HepG2 (cell line): ENCODE measurements around the gene HSD11B2. TPM values are rescaled to one million over a fixed set of nuclear protein-coding genes. Genes with fewer than 3 reads are reported as not detected.

ENCODE experiments used
- CC2D1A ChIP-seq: sonication (generic); formaldehyde crosslinking; IDR thresholded peaks from 2 replicates; pipeline ENCODE4 v1.8.1; 2023; ENCODE audit warnings: mild to moderate bottlenecking, missing genetic modification reagents
- CREB1 ChIP-seq, 2 experiments: fragments of 450-650 bp in 1 of 2; IDR thresholded peaks; 2 replicates each; pipeline ENCODE4 v1.6.1; 2016 to 2017; ENCODE audit warnings: control low read depth in 1 of 2, mild to moderate bottlenecking in 1 of 2, missing compliant biosample characterization in 1 of 2, missing genetic modification characterization in 1 of 2
- DPF2 ChIP-seq: sonication (generic); formaldehyde crosslinking; IDR thresholded peaks from 2 replicates; pipeline ENCODE4 v1.4.0; 2020; ENCODE audit warnings: mild to moderate bottlenecking, low read depth, missing genetic modification reagents, borderline replicate concordance
- NR1H2 ChIP-seq: sonication (generic); formaldehyde crosslinking; IDR thresholded peaks from 2 replicates; pipeline ENCODE4 v1.8.1; 2022; ENCODE audit warnings: low read depth, missing genetic modification reagents, borderline replicate concordance
- POGZ ChIP-seq: sonication (generic); formaldehyde crosslinking; IDR thresholded peaks from 2 replicates; pipeline ENCODE4 v1.4.0; 2020; ENCODE audit warnings: mild to moderate bottlenecking, missing genetic modification reagents
- SRY ChIP-seq: sonication (generic); formaldehyde crosslinking; IDR thresholded peaks from 2 replicates; pipeline ENCODE4 v1.8.0; 2022; ENCODE audit warnings: mild to moderate bottlenecking, missing genetic modification reagents
- TAF15 ChIP-seq: fragments of 200-400 bp; formaldehyde crosslinking; IDR thresholded peaks from one replicate; pipeline ENCODE4 v1.6.1; 2018; ENCODE audit warnings: mild to moderate bottlenecking, low read depth, low read length; ENCODE audit not compliant: poor library complexity, severe bottlenecking
- ZFP37 ChIP-seq: sonication (generic); formaldehyde crosslinking; IDR thresholded peaks from 2 replicates; pipeline ENCODE4 v1.4.0; 2020; ENCODE audit warnings: missing genetic modification reagents, borderline replicate concordance
- ZNF350 ChIP-seq: sonication (generic); formaldehyde crosslinking; IDR thresholded peaks from 2 replicates; pipeline ENCODE4 v1.4.0; 2020; ENCODE audit warnings: mild to moderate bottlenecking, low read depth, missing genetic modification reagents, borderline replicate concordance
- ZNF629 ChIP-seq: sonication (generic); formaldehyde crosslinking; conservative IDR thresholded peaks from 2 replicates; pipeline ENCODE4 v1.5.0; 2020; ENCODE audit warnings: missing genetic modification reagents
- ZSCAN9 ChIP-seq: IDR thresholded peaks from 2 replicates; pipeline ENCODE4 v1.6.1; 2016; ENCODE audit warnings: borderline replicate concordance
- polyA plus RNA-seq, 8 experiments: library from polyadenylated mRNA; depleted of rRNA in 3 of 8; stranded (reverse) in 7 of 8; unstranded in 1 of 8; fragments of >200 nt; fragmentation: Illumina TruSeq in 4 of 8; extraction: Trizol in 4 of 8; gene quantifications; 2 replicates each; pipeline versions ENCODE4 v1.2.1 to v1.2.3, GENCODE V29; 2011 to 2016; ENCODE audit warnings: low read depth in 4 of 8, missing spikeins in 1 of 8, mixed read lengths in 1 of 8; ENCODE audit not compliant: insufficient read depth in 1 of 8
- total RNA-seq, 5 experiments: library from RNA; depleted of rRNA; stranded (reverse); fragments of >200 nt; fragmentation: Illumina TruSeq; extraction: Trizol; gene quantifications; 2 replicates each; pipeline ENCODE4 v1.2.3, GENCODE V29; 2016; ENCODE audit warnings: low read depth in 1 of 5
- TF ChIP-seq, protein P1 (sequence below): IDR thresholded peaks from 2 replicates; pipeline ENCODE4 v1.6.1; 2016; ENCODE audit warnings: mild to moderate bottlenecking, missing biosample characterization, missing genetic modification reagents
- TF ChIP-seq, protein P2 (sequence below): sonication (generic); formaldehyde crosslinking; IDR thresholded peaks from 2 replicates; pipeline ENCODE4 v1.4.0; 2020; ENCODE audit warnings: mild to moderate bottlenecking, missing genetic modification reagents
- TF ChIP-seq, protein P3 (sequence below): sonication (generic); formaldehyde crosslinking; IDR thresholded peaks from 2 replicates; pipeline ENCODE4 v1.5.1; 2020; ENCODE audit warnings: mild to moderate bottlenecking, missing genetic modification reagents, moderate library complexity
- TF ChIP-seq, protein P4 (sequence below): IDR thresholded peaks from 2 replicates; pipeline ENCODE4 v1.6.1; 2012; ENCODE audit warnings: low read length, improper control_type of control experiment
- TF ChIP-seq, protein P5 (sequence below): sonication (generic); formaldehyde crosslinking; IDR thresholded peaks from 2 replicates; pipeline ENCODE4 v1.4.0; 2020; ENCODE audit warnings: missing genetic modification reagents
- TF ChIP-seq, protein P6 (sequence below): sonication (generic); formaldehyde crosslinking; IDR thresholded peaks from 2 replicates; pipeline ENCODE4 v1.4.0; 2020; ENCODE audit warnings: missing genetic modification reagents

Gene HSD11B2
- total and polyA plus RNA-seq, 2 of the 13 experiments (the other 11 are each of a cell fraction or from before 2014, with no cell fraction given): 8.9 to 13.6 TPM

DNA sequence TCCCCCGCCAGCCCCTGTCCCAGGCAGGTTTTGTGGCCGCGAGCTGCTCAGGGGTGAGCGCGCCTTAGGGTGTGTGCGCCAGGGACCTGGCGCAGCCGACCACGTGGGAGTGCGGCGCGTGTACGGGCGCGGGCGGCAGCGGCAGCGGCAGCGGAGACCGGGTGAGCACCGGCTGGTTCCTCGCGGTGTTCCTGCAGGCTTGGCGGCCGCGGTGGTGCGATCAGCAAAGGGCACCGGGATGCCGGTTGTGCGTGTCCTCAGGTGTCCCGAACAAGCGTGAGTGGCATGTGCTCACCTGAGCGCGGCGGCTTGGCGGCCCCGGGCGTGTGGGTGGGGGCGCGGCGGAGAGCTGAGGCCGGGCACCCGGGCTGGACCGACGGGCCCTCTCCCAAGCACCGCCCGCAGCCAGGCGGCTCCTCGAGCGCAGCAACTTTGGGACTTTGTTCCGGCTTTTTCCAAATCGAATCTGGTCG is 381 bp upstream of the HSD11B2 start (continued):
- TF ChIP-seq NR1H2 (CRISPR knock-in tag) (peak; percentile 68; the same call in 1 of the 2 replicates), CREB1 (IDR thresholded peaks at IDR 0.05) (no peak), CREB1 (CRISPR knock-in tag; IDR thresholded peaks at IDR 0.05) (no peak), SRY (CRISPR knock-in tag) (peak; percentile 86; the same call in 1 of the 2 replicates), CC2D1A (CRISPR knock-in tag) (no peak), POGZ (CRISPR knock-in tag) (0 out of 2 replicates have a peak, but pooled peaks have one; percentile 51), ZNF350 (CRISPR knock-in tag) (0 out of 2 replicates have a peak, but pooled peaks have one; percentile 26), TAF15 (peak; percentile 77), DPF2 (CRISPR knock-in tag) (peak; percentile 18; the same call in 1 of the 2 replicates), ZSCAN9 (no peak; the same call in 1 of the 2 replicates), ZNF629 (0 out of 2 replicates have a peak, but pooled peaks have one; percentile 8), ZFP37 (CRISPR knock-in tag) (no peak)
- TF ChIP-seq, protein P1, sequence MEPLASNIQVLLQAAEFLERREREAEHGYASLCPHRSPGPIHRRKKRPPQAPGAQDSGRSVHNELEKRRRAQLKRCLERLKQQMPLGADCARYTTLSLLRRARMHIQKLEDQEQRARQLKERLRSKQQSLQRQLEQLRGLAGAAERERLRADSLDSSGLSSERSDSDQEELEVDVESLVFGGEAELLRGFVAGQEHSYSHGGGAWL (CRISPR knock-in tag): peak; percentile 92
- TF ChIP-seq, protein P2, sequence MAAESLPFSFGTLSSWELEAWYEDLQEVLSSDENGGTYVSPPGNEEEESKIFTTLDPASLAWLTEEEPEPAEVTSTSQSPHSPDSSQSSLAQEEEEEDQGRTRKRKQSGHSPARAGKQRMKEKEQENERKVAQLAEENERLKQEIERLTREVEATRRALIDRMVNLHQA: no peak
- TF ChIP-seq, protein P3, sequence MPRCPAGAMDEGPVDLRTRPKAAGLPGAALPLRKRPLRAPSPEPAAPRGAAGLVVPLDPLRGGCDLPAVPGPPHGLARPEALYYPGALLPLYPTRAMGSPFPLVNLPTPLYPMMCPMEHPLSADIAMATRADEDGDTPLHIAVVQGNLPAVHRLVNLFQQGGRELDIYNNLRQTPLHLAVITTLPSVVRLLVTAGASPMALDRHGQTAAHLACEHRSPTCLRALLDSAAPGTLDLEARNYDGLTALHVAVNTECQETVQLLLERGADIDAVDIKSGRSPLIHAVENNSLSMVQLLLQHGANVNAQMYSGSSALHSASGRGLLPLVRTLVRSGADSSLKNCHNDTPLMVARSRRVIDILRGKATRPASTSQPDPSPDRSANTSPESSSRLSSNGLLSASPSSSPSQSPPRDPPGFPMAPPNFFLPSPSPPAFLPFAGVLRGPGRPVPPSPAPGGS (CRISPR knock-in tag): peak; percentile 87
- TF ChIP-seq, protein P4, sequence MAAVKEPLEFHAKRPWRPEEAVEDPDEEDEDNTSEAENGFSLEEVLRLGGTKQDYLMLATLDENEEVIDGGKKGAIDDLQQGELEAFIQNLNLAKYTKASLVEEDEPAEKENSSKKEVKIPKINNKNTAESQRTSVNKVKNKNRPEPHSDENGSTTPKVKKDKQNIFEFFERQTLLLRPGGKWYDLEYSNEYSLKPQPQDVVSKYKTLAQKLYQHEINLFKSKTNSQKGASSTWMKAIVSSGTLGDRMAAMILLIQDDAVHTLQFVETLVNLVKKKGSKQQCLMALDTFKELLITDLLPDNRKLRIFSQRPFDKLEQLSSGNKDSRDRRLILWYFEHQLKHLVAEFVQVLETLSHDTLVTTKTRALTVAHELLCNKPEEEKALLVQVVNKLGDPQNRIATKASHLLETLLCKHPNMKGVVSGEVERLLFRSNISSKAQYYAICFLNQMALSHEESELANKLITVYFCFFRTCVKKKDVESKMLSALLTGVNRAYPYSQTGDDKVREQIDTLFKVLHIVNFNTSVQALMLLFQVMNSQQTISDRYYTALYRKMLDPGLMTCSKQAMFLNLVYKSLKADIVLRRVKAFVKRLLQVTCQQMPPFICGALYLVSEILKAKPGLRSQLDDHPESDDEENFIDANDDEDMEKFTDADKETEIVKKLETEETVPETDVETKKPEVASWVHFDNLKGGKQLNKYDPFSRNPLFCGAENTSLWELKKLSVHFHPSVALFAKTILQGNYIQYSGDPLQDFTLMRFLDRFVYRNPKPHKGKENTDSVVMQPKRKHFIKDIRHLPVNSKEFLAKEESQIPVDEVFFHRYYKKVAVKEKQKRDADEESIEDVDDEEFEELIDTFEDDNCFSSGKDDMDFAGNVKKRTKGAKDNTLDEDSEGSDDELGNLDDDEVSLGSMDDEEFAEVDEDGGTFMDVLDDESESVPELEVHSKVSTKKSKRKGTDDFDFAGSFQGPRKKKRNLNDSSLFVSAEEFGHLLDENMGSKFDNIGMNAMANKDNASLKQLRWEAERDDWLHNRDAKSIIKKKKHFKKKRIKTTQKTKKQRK: no peak
- TF ChIP-seq, protein P5, sequence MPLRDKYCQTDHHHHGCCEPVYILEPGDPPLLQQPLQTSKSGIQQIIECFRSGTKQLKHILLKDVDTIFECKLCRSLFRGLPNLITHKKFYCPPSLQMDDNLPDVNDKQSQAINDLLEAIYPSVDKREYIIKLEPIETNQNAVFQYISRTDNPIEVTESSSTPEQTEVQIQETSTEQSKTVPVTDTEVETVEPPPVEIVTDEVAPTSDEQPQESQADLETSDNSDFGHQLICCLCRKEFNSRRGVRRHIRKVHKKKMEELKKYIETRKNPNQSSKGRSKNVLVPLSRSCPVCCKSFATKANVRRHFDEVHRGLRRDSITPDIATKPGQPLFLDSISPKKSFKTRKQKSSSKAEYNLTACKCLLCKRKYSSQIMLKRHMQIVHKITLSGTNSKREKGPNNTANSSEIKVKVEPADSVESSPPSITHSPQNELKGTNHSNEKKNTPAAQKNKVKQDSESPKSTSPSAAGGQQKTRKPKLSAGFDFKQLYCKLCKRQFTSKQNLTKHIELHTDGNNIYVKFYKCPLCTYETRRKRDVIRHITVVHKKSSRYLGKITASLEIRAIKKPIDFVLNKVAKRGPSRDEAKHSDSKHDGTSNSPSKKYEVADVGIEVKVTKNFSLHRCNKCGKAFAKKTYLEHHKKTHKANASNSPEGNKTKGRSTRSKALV (CRISPR knock-in tag): peak; percentile 87; the same call in 1 of the 2 replicates
- TF ChIP-seq, protein P6, sequence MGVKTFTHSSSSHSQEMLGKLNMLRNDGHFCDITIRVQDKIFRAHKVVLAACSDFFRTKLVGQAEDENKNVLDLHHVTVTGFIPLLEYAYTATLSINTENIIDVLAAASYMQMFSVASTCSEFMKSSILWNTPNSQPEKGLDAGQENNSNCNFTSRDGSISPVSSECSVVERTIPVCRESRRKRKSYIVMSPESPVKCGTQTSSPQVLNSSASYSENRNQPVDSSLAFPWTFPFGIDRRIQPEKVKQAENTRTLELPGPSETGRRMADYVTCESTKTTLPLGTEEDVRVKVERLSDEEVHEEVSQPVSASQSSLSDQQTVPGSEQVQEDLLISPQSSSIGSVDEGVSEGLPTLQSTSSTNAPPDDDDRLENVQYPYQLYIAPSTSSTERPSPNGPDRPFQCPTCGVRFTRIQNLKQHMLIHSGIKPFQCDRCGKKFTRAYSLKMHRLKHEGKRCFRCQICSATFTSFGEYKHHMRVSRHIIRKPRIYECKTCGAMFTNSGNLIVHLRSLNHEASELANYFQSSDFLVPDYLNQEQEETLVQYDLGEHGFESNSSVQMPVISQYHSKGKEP (CRISPR knock-in tag): 0 out of 2 replicates have a peak, but pooled peaks have one; percentile 37
